ENCODE results near the gene BLMH.

Gene BLMH

GRCh38 chr17:30304778-30305177 lies 13.0 kb upstream of the BLMH start:
- DNase-seq: no peak

- no peak for DNase-seq
Observed at GRCh38 chr17:30302241-30302640, 10.5 kb upstream of the BLMH start.

DNA sequence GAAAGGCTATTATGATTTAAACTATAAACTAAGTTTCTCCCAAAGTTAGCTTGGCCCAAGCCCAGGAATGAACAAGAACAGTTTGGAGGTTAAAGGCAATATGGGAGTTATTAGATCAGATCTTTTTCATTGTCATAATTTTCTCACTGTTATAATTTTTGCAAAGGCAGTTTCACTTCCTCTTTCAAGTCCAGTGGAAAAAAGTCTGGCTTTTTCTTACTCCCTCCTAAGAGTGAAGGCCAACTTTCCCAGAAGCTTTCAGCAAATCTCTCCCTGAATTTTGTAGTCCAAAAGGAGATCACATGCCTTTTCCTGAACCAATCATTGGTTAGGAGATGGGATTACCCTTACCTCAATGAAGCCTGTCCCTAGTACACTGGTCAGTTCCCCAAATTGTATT lies 9.1 kb upstream of the BLMH start:
- DNase-seq: no peak

DNA sequence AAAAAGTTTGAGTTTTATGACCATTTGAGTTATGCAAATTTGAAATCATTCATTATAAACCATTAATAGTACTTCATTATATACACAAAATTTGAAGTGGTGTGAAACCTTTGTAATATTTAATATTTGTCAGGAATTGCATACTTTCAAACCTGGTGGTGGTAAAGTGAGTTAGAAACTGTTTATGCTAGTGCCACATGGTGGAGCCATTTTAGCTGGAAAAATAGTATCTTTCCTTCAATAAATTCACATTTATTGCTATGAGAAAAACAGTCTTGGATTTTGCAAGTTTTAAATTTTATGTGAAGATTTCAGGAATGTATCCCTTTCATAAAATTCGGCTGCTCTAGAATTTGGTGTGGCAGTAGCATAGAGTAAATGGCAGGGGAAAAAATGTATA lies 7.3 kb upstream of the BLMH start:
- no peak for DNase-seq

DNA sequence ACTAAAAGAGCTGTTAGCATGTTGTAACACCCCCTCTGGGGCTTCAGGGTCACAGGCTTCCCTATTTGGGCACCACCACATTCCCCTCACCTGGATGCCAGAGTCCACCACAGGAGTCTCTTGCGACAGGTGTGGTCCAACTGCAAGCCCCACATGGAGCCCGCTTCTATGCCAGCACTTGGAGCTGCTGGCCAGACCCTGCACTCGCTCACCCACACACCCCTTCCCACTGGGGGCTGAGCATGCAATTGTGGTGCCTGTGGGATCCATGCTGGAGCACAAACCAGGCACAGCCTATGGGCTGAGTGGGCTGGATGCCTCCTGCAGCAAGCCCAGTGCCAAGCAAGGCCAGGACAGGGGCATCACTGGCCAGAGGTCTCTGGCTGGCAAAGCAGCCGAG lies 6.0 kb upstream of the BLMH start:
- DNase-seq: no peak

GRCh38 chr17:30296499-30297080 lies 4.8 kb upstream of the BLMH start:
- no peak for DNase-seq

DNA sequence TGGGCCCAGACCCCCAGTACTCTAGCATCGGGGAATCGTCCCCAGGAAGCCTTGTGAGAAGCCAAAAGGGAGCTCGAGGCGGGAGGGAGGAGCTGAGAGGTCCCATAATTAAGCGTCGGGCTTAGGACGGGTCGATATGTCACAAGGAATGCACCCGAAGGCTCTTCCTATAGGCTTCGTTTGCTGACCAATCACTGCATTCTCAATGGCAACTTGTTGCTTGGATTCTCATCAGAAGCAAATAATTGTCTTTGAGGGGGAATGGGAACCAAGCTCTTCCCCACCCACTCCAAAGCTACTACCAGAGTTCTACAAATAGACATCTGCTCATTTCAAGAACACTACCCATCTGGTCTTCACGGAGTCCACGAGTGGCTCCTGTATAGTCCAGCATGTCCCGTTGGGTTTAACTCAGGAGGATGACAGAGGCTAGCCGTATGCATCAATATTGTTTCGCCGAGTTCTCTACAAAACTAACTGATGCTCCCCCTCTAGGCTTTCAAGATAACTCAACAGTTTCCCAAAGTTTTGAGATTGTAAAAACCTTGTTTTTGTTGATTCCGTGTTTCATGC lies 628 bp upstream of the BLMH start:
- DNase-seq: no peak

GRCh38 chr17:30290696-30291542 lies 825 bp downstream of the BLMH start:
- DNase-seq: peak; percentile 7

DNA sequence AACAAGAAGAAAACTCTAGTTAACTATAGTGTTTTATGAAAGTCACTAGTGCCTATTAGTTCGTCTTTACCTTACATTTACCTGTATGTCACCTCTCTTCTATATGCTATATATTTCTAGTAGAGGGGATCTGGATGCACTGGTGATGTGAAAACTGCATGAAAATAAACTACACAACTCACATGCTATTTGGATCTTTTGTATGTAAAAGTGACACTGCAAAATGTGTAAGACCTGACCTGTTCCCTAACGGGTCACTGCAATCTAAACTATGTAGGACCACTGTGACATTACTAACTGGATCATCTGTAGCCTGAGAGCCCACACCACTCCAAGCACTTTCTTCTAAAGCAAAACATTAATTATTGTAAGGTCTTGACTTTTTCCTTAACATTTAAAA lies 1.7 kb downstream of the BLMH start:
- DNase-seq: no peak

DNA sequence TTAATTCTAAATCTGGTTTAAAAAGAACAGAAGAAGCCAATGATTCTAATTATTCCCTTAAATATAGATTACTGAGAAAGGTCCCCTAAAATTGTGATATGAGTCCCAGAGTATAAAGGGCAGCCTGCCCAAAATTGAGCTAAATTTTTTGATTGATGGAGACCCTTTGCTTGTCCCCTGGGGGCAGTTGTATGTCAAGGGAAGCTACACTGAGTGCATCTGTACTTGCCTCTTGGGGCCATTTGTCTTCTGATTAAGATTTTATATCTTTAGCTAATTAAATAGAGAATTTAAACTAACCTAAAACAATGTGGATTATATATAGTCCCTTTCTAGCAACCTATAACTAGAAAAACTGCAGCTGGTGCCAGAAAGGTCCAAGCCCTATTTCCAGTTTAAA lies 12.6 kb downstream of the BLMH start:
- no peak for DNase-seq

DNA sequence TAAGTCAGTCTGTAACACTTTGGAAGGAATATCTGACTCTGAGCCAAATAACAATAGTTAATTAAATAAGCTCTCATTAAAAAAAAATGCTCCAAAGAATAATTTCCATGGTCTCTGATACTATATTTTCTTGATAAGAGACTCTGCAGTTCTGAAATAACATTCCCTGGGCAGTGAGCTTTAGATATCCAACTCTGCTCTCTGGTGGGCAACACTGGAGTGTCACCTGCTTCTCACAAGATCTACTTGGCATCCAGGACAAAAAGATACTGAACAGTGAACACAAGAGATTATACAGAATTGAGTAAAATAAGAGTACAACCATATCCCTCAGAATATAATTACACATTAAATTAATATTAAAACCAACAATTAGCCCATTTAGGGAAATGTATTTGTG lies 13.7 kb downstream of the BLMH start:
- no peak for DNase-seq

DNA sequence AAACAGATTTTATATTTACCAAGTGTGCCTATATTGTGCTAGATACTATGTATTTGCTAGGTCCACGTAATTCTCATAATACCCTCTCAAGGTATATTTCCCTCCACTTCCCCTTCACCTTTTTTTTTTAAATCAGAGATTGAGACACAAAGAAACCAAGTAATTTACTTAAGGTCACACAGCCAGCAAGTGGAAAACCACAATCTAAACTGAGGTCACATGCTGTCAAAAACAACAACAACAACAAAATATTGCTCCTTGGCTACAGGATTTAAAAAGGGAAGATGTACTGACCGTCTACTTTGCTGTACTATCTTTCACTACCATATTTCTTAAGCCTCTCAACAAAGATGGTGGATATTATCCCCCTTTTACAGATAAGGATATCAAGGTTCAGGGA lies 15.8 kb downstream of the BLMH start:
- DNase-seq: no peak

DNA sequence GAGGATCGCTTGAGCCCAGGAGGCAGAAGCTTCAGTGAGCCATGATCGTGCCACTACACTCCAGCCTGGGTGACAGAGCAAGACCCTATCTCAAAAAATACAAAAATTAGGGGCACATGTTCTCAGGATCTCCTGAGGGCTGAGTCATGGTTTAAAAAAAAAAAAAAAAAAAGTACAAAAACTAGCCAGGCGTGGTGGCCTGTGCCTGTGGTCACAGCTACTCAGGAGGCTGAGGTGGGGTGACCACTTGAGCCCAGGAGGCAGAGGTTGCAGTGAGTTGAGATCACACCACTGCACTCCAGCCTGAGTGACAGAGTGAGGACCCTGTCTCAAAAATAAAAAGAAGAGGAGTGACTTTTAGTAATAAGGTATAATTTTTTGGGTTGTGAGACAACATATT lies 16.9 kb downstream of the BLMH start:
- DNase-seq: no peak

- no peak for DNase-seq
Observed at GRCh38 chr17:30273373-30273772, 18.4 kb downstream of the BLMH start.

DNA sequence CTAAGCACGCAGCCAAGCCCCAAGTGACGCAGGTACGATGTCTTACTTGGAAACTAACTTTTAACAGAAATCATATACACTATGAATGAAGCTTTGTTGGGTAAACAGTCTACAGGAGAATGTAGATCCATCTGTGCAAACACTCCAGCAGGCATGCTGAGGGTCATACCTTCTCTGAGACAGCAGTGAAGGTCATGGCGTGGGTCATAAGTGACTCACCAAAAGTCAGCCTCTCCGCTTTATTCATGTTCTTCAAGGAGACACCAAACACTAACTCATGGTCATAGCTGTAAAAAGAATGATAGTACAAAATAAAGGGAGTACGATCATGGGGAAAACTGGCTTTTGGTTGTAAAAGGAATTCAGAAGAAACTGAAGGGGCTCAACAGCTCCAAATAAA lies 20.6 kb downstream of the BLMH start:
- DNase-seq: no peak

- DNase-seq: no peak
Observed at GRCh38 chr17:30267625-30268024, 24.1 kb downstream of the BLMH start.

- no peak for DNase-seq
Observed at GRCh38 chr17:30263552-30264333, 28.0 kb downstream of the BLMH start.

DNA sequence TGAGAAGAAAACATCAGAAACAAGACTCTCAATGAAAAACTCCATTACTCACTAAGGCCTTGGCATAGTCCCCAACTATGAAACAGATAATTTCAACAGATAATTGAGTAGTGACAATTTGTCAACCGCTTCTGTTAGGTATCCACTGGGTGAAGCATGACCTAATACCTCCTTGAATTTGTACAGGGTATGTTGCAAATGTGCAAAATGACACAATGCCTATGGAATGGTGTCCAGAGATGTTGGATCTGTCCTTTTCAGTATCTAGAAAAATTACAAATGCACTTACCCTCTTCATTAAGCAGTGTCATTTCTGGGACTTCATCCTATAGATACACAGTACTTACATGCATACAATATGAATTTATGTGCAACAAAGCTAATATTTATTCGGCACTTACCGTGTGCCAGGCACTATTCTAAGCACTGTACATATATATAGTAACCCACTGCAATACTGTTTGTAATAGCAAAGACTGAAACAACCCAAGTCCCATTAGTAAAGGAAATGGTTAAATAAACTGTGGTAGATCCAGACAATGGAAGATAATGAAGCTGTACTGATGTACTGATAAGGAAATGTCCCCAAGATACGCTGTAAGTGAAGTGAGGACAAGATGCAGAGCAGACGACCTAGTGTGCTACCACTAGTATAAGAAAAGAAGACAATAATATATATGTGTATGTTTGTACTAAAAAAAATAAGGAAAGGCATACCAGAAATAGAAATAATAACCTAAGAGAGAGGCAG lies 34.8 kb downstream of the BLMH start:
- DNase-seq: no peak

DNA sequence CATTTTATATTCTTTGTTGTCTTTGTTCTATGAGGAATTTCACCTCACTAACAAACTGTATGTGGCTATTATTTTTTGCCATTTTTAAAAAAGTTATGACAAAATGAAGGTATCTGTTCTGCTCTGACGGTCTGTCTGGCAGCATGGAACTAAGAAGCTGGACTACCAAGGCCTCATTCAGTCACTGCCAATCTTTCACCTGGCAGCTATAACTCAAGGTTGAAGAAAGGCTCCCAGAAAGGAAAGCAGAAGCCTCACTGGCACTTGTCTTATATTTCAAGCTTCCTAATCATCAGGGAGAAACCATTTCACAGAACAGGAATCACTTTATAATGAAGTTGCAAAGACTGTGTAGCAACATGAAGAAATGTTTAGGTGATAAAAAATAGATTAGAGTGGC lies 37.6 kb downstream of the BLMH start:
- no peak for DNase-seq

DNA sequence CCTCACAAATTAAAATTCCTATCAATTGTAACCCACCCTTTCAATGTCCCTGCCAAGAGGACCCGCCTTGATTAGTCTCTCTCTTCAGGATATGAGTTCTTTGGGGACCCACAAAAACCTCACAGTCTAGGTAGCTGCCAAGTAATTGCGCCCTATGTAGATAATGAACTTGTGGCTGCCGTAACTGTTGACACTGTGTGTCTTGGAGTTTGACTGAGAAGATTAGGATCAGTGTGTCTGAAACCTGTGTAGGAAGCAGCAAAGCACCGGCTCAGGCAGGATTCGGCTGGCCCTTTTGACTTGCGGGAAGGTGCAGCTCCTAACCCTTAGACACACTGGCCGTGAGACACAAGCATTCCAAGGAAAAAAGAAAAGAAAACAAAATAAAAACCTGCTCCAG lies 38.4 kb downstream of the BLMH start:
- DNase-seq: no peak

DNA sequence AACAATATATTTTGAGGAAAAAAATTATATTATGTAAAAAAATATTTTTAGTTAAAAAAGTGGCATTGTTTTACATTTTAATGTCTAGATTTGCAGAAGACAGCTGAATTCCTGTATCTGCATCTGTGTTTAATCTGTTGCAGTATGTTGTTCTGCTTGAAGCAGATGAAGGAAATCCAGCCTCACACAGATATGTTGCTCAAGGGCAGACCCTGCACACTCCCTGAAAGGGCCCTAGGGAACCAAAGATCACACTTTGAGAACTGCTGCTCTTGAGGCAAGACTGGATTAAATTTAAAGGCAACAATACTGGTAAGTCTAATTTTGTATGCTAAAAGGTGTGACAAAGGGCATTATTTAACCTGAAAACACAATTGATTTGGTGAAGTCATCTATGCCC lies 39.8 kb downstream of the BLMH start:
- DNase-seq: no peak

DNA sequence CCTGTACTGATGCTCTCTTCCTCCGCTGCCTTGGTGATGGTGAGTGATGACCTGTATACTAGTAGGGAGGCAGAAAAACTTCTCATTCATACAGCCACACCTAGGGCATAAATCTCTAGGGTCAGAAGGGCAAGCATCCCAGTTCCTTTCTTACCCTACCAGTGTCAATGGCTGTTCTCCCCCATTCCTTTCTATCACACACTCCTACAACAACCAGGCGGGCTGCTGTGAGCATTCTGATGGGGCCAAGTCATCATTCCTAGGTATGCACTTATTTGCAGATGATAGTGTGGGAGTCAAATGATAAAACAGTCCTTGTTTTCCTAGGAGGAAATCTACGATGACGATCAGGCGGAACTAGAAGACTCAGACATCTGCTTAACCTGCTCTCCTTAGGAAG lies 42.3 kb downstream of the BLMH start:
- no peak for DNase-seq

DNA sequence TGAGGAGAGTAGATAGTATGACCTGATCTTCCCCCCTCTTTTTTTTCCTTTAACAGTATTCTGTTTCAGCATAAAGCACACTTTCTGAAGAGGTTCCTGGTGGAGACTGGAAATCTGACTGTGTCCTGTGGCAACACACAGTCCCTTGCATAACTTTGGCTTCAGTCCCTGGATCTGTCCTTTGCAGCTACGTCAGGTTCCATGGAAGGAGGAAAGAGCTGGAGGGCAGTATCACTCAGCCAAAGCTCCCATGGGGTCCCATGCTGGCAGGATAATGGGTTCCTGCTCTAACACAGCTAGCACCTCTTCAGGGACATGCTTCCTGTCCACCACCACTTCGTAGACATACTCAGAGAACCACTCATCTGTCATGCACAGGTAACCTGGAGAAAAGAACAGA lies 43.0 kb downstream of the BLMH start:
- no peak for DNase-seq

Measured in activated gamma-delta T cell treated with Interleukin-2 at 50 U/mL for 16 hours (primary cell).